Liver (tissue), 9 donors: ENCODE results near the gene ADGRV1. TPM values are rescaled to one million over a fixed set of nuclear protein-coding genes. Genes with fewer than 3 reads are reported as not detected.

ENCODE experiments used
- DNase-seq: peaks from one replicate; pipeline ENCODE4 v3.0.0-alpha.2; 2017; ENCODE audit warnings: low spot score
- H3K27ac ChIP-seq, 2 donors: one replicate each; pipeline ENCODE4 v1.7.0; 2013; ENCODE audit warnings: inconsistent platforms in 2 of 2, low read length in 2 of 2, control low read depth in 1 of 2, low read depth in 1 of 2, mild to moderate bottlenecking in 1 of 2
- H3K27me3 ChIP-seq, 4 donors: one replicate each; pipeline versions ENCODE4 v1.6.1 to v1.7.0; 2013; ENCODE audit warnings: low read length in 3 of 4, inconsistent platforms in 1 of 4, mild to moderate bottlenecking in 1 of 4, moderate library complexity in 1 of 4; ENCODE audit not compliant: control insufficient read depth in 4 of 4, insufficient read depth in 4 of 4
- H3K36me3 ChIP-seq, 4 donors: one replicate each; pipeline versions ENCODE4 v1.6.1 to v1.7.0; 2013; ENCODE audit warnings: low read length in 3 of 4, mild to moderate bottlenecking in 3 of 4, low read depth in 1 of 4, moderate library complexity in 1 of 4; ENCODE audit not compliant: control insufficient read depth in 4 of 4, insufficient read depth in 3 of 4
- H3K4me1 ChIP-seq, 4 donors: one replicate each; pipeline versions ENCODE4 v1.6.1 to v1.7.0; 2013; ENCODE audit warnings: low read length in 3 of 4, mild to moderate bottlenecking in 3 of 4, moderate library complexity in 1 of 4; ENCODE audit not compliant: control insufficient read depth in 4 of 4, insufficient read depth in 4 of 4
- H3K4me3 ChIP-seq, 3 donors: one replicate each; pipeline versions ENCODE4 v1.6.1 to v1.7.0; 2013; ENCODE audit warnings: low read length in 3 of 3, control low read depth in 1 of 3, low read depth in 1 of 3, mild to moderate bottlenecking in 1 of 3
- H3K9ac ChIP-seq, 2 donors: one replicate each; pipeline ENCODE4 v1.7.0; 2013; ENCODE audit warnings: low read length in 2 of 2, mild to moderate bottlenecking in 2 of 2, moderate library complexity in 2 of 2, control low read depth in 1 of 2, low read depth in 1 of 2
- H3K9me3 ChIP-seq, 4 donors: one replicate each; pipeline versions ENCODE4 v1.6.1 to v1.7.0; 2013; ENCODE audit warnings: low read length in 3 of 4; ENCODE audit not compliant: control insufficient read depth in 4 of 4
- CTCF ChIP-seq: fragments of 150-350 bp; IDR thresholded peaks from 2 replicates; pipeline ENCODE4 v1.5.1; 2017; ENCODE audit warnings: improper control_type of control experiment, low read depth, low read length; ENCODE audit not compliant: missing input control
- EGR1 ChIP-seq, 2 donors: IDR thresholded peaks; 2 replicates each; pipeline ENCODE4 v1.6.1; 2016 to 2018; ENCODE audit warnings: antibody characterized with exemption in 2 of 2, low read depth in 2 of 2
- FOXA1 ChIP-seq: IDR thresholded peaks from 2 replicates; pipeline ENCODE4 v1.6.1; 2016; ENCODE audit warnings: antibody characterized with exemption
- GABPA ChIP-seq, 2 donors: IDR thresholded peaks in 1 of 2; conservative IDR thresholded peaks in 1 of 2; 2 replicates each; pipeline ENCODE4 v1.6.1; 2016; ENCODE audit warnings: antibody characterized with exemption in 2 of 2, mild to moderate bottlenecking in 1 of 2, moderate library complexity in 1 of 2
- HNF4A ChIP-seq, 2 donors: conservative IDR thresholded peaks; 2 replicates each; pipeline ENCODE4 v1.6.1; 2016; ENCODE audit warnings: antibody characterized with exemption in 2 of 2, mild to moderate bottlenecking in 2 of 2
- HNF4G ChIP-seq: IDR thresholded peaks from 2 replicates; pipeline ENCODE4 v1.6.1; 2016; ENCODE audit warnings: antibody characterized with exemption
- MAX ChIP-seq: IDR thresholded peaks from 2 replicates; pipeline ENCODE4 v1.6.1; 2016; ENCODE audit warnings: antibody characterized with exemption
- NR2F2 ChIP-seq: IDR thresholded peaks from 2 replicates; pipeline ENCODE4 v1.6.1; 2016; ENCODE audit warnings: antibody characterized with exemption
- REST ChIP-seq: IDR thresholded peaks from 2 replicates; pipeline ENCODE4 v1.6.1; 2016; ENCODE audit warnings: antibody characterized with exemption, mild to moderate bottlenecking
- RXRA ChIP-seq, 2 donors: IDR thresholded peaks; 2 replicates each; pipeline ENCODE4 v1.6.1; 2017 to 2018; ENCODE audit warnings: antibody characterized with exemption in 2 of 2, mild to moderate bottlenecking in 1 of 2
- TAF1 ChIP-seq: conservative IDR thresholded peaks from 2 replicates; pipeline ENCODE4 v1.6.1; 2016; ENCODE audit warnings: antibody characterized with exemption, mild to moderate bottlenecking
- YY1 ChIP-seq: IDR thresholded peaks from 2 replicates; pipeline ENCODE4 v1.6.1; 2016; ENCODE audit warnings: antibody characterized with exemption, mild to moderate bottlenecking
- ZBTB33 ChIP-seq: IDR thresholded peaks from 2 replicates; pipeline ENCODE4 v1.6.1; 2016; ENCODE audit warnings: antibody characterized with exemption
- WGBS: extraction: QIAGEN DNeasy Blood & Tissue Kit; methylation state at CpG from one replicate; pipeline ENCODE4 v1.1.7; 2013; 5-methylcytosine and 5-hydroxymethylcytosine counted together
- polyA plus RNA-seq, 2 donors: library from polyadenylated mRNA; stranded (reverse) in 1 of 2; unstranded in 1 of 2; fragments of 200-250 nt in 1 of 2; fragments of >200 nt in 1 of 2; fragmentation: Nextera tagmentation in 1 of 2; extraction: Ambion mirVana in 1 of 2; gene quantifications; one replicate each; pipeline versions ENCODE4 v1.2.1 to v1.2.3, GENCODE V29; 2013 to 2015
- total RNA-seq, 2 donors: library from RNA; depleted of rRNA; stranded (reverse); fragments of >200 nt; gene quantifications; one replicate each; pipeline ENCODE4 v1.2.3, GENCODE V29; 2014
- donor health status: healthy.
- donor health status: healthy.
- donor health status: healthy.
- donor health status: healthy.
- donor health status: healthy.

ADGRV1 gene
- total and polyA plus RNA-seq, 4 donors, result 5.1 to 15.5 (median 9.6) TPM

- no peak for DNase-seq
These were observed 4.1 kb upstream of the ADGRV1 start for GRCh38 chr5:90554358-90555006.

More at GRCh38 chr5:90554358-90555006, 4.1 kb upstream of the ADGRV1 start:
- Histone ChIP-seq H3K4me3 (no peak overlapping the region), H3K36me3 (no peaks in the 10 kb centered on the region), H3K27ac (no peak overlapping the region), H3K27me3 (peaks cover 4 to 13% (median 5%) of the 10 kb centered on the region in 4 donors), H3K4me1 (peaks cover 3 to 12% (median 11%) of the 10 kb centered on the region in 4 donors), H3K9me3 (peaks cover 0 to 3% (median 0%) of the 10 kb centered on the region in 4 donors), H3K9ac (no peak overlapping the region)
- 81% methylated on average over 4 of the region's 4 CpGs for WGBS
- TF ChIP-seq TAF1, result no peak
- TF ChIP-seq ZBTB33, result no peak
- TF ChIP-seq EGR1 (IDR thresholded peaks at IDR 0.05; ENCODE audit: low read depth in 2 of 2), result no peak
- TF ChIP-seq HNF4G, result no peak
- TF ChIP-seq NR2F2, result no peak
- no peak for TF ChIP-seq RXRA (IDR thresholded peaks at IDR 0.05)
- TF ChIP-seq FOXA1, result no peak
- TF ChIP-seq CTCF, result no peak
- TF ChIP-seq HNF4A (conservative IDR thresholded peaks at IDR 0.05), result no peak
- TF ChIP-seq YY1, result no peak
- no peak for TF ChIP-seq REST
- no peak for TF ChIP-seq GABPA (IDR thresholded peaks at IDR 0.05 in 1 of 2, conservative IDR thresholded peaks at IDR 0.05 in 1 of 2)
- no peak for TF ChIP-seq MAX
